ENCODE measurements around the gene ABCC4. TPM values are rescaled to one million over a fixed set of nuclear protein-coding genes. Genes with fewer than 3 reads are reported as not detected.

The ABCC4 gene
- total and polyA plus RNA-seq, 9 of the 15 experiments (the other 6 are each of a cell fraction or from before 2014, with no cell fraction given): 9.4 to 46.1 (median 25.4) TPM

- DNase-seq (ENCODE audit: extremely low read depth in 1 of 4, low spot score in 3 of 4): peak in 1 of 4 experiments; percentile 30
- Histone ChIP-seq H4K20me1 (replicated peaks; ENCODE audit: control insufficient read depth, insufficient read depth, low read length) (no peaks in the 10 kb centered on the region), H3K27me3 (ENCODE audit: control insufficient read depth in 2 of 2, insufficient read depth in 2 of 2, low read length in 2 of 2) (no peaks in the 10 kb centered on the region), H3K9ac (ENCODE audit: insufficient read depth in 1 of 2, low read depth in 2 of 2, low read length in 2 of 2) (peak overlapping the region; percentile 9 to 20; a peak in 2 of 4 replicates), H3K9me1 (ENCODE audit: control insufficient read depth, insufficient read depth, low read length) (no peaks in the 10 kb centered on the region), H3K9me3 (replicated peaks; ENCODE audit: control insufficient read depth, insufficient read depth, low read depth, low read length) (no peaks in the 10 kb centered on the region), H3K4me1 (replicated peaks in 1 of 2; ENCODE audit: control insufficient read depth in 2 of 2, insufficient read depth in 2 of 2, low read length in 2 of 2) (peaks cover 25 to 32% of the 10 kb centered on the region in 2 experiments; a peak in 4 of 5 replicates), H2AFZ (ENCODE audit: low read depth, low read length) (no peak overlapping the region), H3K79me2 (ENCODE audit: control insufficient read depth, insufficient read depth, low read length) (peaks cover 91% of the 10 kb centered on the region), H3K36me3 (ENCODE audit: control insufficient read depth, insufficient read depth, low read length) (peaks cover 19% of the 10 kb centered on the region; the same call in 2 of the 3 replicates), H3K4me3 (0 out of 2 replicates have a peak overlapping the region, but pooled peaks have one; percentile 11), H3K4me2 (ENCODE audit: insufficient read depth, low read length) (peak overlapping the region; percentile 98), H3K27ac (ENCODE audit: extremely low read depth, low read depth, low read length) (peak overlapping the region; percentile 44; the same call in 2 of the 3 replicates)
- in situ Hi-C loops (cut with MboI) (loop anchor here (10.0 kb wide), 1 partner anchor 104 kb away; no protein-coding TSS in a partner anchor), intact Hi-C loops (cut with micrococcal nuclease) (no loop called here)
- no TSS peak for BruUV-seq (replicated peaks)
- ChIA-PET POLR2A (interaction anchor here (2.0 to 2.6 kb wide), 3 partner anchors 11 to 82 kb away, joined by 5 to 15 read pairs (median 6); no protein-coding TSS in a partner anchor), CTCF (ENCODE audit: low intra/inter-chr PET ratio) (no interaction called here)
- no peak for FAIRE-seq
- TF ChIP-seq BRD4 (IDR thresholded peaks at IDR 0.05): no peak
- TF ChIP-seq L3MBTL2 (IDR thresholded peaks at IDR 0.05): peak; percentile 19; the same call in 1 of the 2 replicates
- TF ChIP-seq PPARD (CRISPR knock-in tag; IDR thresholded peaks at IDR 0.05): no peak
- TF ChIP-seq CC2D1A (IDR thresholded peaks at IDR 0.05): no peak
- no peak for TF ChIP-seq TBL1XR1 (IDR thresholded peaks at IDR 0.05; ENCODE audit: low read length in 2 of 2)
- no peak for TF ChIP-seq POLR2H (tag; IDR thresholded peaks at IDR 0.05; ENCODE audit: low read depth)
- TF ChIP-seq KDM2B (CRISPR knock-in tag; IDR thresholded peaks at IDR 0.05): no peak
- 45% methylated on average over 7 of the region's 11 CpGs for WGBS (ENCODE audit: insufficient coverage, low coverage, missing lambda C conversion rate)
- ATAC-seq: no peak
These were observed 2.2 kb downstream of the ABCC4 start for GRCh38 chr13:95298971-95299621.

All from K562 (cell line).